C4-2B (cell line): ENCODE data around the gene MORF4L1.
"Not testable (repeated sequence)": the region's sequence is repeated elsewhere in the genome, so short reads cannot be mapped to it uniquely, and the experiment has no call there.

Experiments used
- H3K27ac ChIP-seq: fragments of 450-650 bp; 2 replicates; pipeline ENCODE4 v1.5.1; 2017
- CTCF ChIP-seq: fragments of 450-650 bp; conservative IDR thresholded peaks from 2 replicates; pipeline ENCODE4 v1.5.1; 2017; ENCODE audit warnings: mild to moderate bottlenecking
- ZFX ChIP-seq: fragments of 450-650 bp; IDR thresholded peaks from 2 replicates; pipeline ENCODE4 v1.6.1; 2017

Gene MORF4L1

GRCh38 chr15:78837543-78837942 lies 35.1 kb upstream of the MORF4L1 start:
- H3K27ac ChIP-seq: no peak overlapping the region
- TF ChIP-seq ZFX: no peak
- no peak for TF ChIP-seq CTCF

DNA sequence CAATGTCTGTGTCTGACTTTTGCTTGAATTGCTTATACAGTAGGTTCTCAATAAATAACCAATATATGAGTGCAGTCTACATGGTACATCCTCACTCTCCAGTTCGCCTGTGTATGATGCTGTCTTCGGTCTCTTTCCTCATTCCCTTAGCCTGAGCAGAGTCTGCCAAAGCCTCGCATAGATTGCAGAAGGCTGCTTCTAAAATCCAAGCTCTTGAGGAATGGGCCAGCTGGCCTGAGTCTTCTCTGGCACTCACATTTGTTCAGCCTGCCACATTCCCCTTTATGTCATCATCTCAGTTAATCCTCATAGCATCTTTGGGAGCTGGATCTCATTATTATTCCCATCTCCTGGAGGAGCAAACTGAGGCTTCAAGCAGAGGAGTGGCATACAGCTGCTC lies 34.2 kb upstream of the MORF4L1 start:
- no peak overlapping the region for H3K27ac ChIP-seq
- no peak for TF ChIP-seq CTCF
- no peak for TF ChIP-seq ZFX

GRCh38 chr15:78839151-78839550 lies 33.5 kb upstream of the MORF4L1 start:
- not testable (repeated sequence) for H3K27ac ChIP-seq

GRCh38 chr15:78840661-78841375 lies 31.9 kb upstream of the MORF4L1 start:
- no peak overlapping the region for H3K27ac ChIP-seq
- TF ChIP-seq ZFX: no peak
- TF ChIP-seq CTCF: no peak

DNA sequence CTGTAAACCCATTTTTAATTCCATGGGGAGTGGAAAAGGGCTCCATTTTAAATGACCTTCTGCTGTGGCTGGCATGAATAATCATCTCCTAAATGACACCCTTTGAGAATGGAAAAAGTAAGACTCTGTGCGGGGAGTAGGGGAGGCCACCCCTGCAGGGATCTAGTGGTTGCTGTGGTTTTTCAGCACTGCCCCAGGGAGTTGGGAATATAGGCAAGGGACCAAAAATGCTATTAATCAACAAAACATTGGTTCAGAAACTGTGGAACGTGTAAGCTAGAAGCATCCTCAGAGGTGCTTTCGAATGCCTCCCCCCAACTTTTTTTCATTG lies 31.3 kb upstream of the MORF4L1 start:
- TF ChIP-seq ZFX (no peak), CTCF (no peak)
- H3K27ac ChIP-seq: no peak overlapping the region

DNA sequence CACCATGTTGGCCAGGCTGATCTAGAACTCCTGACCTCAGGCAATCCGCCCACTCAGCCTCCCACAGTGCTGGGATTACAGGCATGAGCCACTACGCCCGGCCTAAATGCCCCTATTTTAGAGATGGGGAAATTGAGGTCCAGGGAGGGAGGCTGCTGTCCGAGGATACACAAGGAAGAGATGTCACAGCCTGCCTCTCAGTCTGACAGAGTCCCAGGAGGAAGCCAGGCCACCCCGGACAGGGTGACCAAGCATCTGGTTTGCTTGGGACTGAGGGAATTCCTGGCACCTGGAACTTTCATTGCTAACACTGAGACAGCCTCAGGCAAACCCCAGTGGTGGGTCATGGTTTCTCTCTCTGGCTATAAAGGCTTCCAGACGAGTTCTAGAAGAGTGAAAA lies 30.8 kb upstream of the MORF4L1 start:
- no peak overlapping the region for H3K27ac ChIP-seq
- no peak for TF ChIP-seq ZFX
- no peak for TF ChIP-seq CTCF

DNA sequence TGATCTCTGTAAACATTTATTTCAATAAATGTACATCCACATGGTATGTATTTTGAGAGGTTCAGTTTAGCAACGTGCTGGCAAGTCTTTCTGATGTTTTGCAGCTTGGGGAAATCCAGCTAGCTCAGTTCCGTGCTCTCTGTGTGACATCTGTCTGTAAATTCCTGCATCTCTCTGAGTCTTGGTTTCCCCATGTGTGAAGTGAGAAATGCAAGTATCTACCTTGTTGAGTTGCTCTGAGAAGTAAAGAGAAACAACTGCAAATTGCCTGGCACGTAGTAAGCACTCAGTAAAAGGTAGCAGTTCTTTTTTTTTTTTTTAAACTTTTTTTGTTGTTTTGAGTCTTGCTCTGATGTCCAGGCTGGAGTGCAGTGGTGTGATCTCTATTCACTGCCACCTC lies 30.2 kb upstream of the MORF4L1 start:
- H3K27ac ChIP-seq: no peak overlapping the region
- TF ChIP-seq ZFX (no peak), CTCF (no peak)

GRCh38 chr15:78846906-78847305 lies 25.8 kb upstream of the MORF4L1 start:
- not testable (repeated sequence) for H3K27ac ChIP-seq

GRCh38 chr15:78847387-78847906 lies 25.2 kb upstream of the MORF4L1 start:
- not testable (repeated sequence) for H3K27ac ChIP-seq
